IPS DF 6.9 (cell line): ENCODE data around the gene WDR17.
"Not testable (repeated sequence)": the region's sequence is repeated elsewhere in the genome, so short reads cannot be mapped to it uniquely, and the experiment has no call there.

ENCODE experiments used
- DNase-seq: peaks from one replicate; pipeline ENCODE4 v3.0.0-alpha.2; 2013; ENCODE audit warnings: low read depth, low spot score
- H3K27ac ChIP-seq: one replicate; pipeline ENCODE4 v1.5.1; 2013; ENCODE audit warnings: low read length, control low read depth
- H3K27me3 ChIP-seq: 2 replicates; pipeline ENCODE4 v1.6.1; 2013; ENCODE audit warnings: mild to moderate bottlenecking, low read length; ENCODE audit not compliant: control insufficient read depth, insufficient read depth
- H3K36me3 ChIP-seq: 2 replicates; pipeline ENCODE4 v1.6.1; 2013; ENCODE audit warnings: low read length; ENCODE audit not compliant: control insufficient read depth, insufficient read depth
- H3K4me1 ChIP-seq: 2 replicates; pipeline ENCODE4 v1.6.1; 2013; ENCODE audit warnings: low read length; ENCODE audit not compliant: control insufficient read depth, insufficient read depth
- H3K4me3 ChIP-seq: 2 replicates; pipeline ENCODE4 v1.5.1; 2013; ENCODE audit warnings: mild to moderate bottlenecking, low read length
- H3K9me3 ChIP-seq: 2 replicates; pipeline ENCODE4 v1.6.1; 2013; ENCODE audit warnings: low read length, inconsistent platforms; ENCODE audit not compliant: control insufficient read depth, insufficient read depth
- WGBS: extraction: QIAGEN DNeasy Blood & Tissue Kit; methylation state at CpG from one replicate; pipeline ENCODE4 v1.1.7; 2013; ENCODE audit warnings: mixed read lengths, missing lambda C conversion rate; ENCODE audit not compliant: insufficient read length, insufficient coverage; 5-methylcytosine and 5-hydroxymethylcytosine counted together

WDR17 gene

DNA sequence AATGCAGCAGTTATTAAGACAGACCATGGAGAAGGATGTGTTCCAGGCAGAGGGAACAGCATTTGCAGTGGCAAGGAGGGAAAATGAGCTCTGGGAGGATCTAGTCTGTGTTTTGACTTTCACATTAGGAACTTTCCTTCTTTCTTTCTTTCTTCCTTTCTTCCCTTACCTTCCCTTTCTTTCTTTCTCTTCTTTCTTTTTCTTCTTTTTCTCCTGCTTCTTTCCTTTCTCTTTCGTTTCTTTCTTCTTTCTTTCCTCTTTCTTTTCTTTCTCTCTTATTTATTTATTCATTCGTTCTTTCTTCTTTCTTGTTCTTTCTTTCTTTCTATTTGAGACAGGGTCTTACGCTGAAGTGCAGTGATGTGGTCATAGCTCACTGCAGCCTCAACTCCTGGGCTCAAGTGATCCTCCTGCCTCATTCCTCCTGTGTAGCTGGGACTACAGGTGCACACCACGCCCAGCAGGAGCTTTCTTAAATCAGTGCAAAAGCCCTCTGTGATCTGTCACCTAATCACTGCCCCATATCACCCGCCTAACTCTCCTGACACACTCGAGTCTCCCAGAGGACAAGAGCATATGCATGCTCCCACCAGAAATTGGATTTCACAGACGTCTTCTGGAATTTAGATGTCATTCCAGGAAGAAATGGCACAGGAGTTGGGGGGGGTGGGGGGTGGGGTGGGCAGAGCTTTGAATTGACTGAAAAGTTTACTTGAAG is 145.1 kb downstream of the WDR17 start:
- H3K27me3 ChIP-seq, result no peaks in the 10 kb centered on the region
- H3K4me3 ChIP-seq, result no peak overlapping the region
- H3K9me3 ChIP-seq, result no peaks in the 10 kb centered on the region
- H3K27ac ChIP-seq, result no peak overlapping the region
- H3K36me3 ChIP-seq, result no peaks in the 10 kb centered on the region
- no peak for DNase-seq
- WGBS, result 100% methylated on average over 2 of the region's 7 CpGs
- no peaks in the 10 kb centered on the region for H3K4me1 ChIP-seq

DNA sequence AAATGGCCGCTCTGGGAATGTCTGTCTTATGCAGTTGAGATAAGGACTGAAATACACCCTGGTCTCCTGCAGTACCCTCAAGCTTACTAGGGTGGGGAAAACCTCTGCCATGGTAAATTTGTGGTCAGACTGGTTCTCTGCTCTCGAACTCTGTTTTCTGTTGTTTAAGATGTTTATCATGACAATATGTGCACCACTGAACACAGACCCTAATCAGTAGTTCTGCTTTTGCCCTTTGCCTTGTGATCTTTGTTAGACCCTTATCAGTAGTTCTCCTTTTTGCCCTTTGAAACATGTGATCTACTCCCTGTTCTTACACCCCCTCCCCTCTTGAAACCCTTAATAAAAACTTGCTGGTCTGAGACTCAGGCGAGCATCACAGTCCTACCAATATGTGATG is 146.7 kb downstream of the WDR17 start:
- not testable (repeated sequence) for H3K27me3 ChIP-seq, DNase-seq, H3K4me3 ChIP-seq, H3K36me3 ChIP-seq, H3K27ac ChIP-seq, H3K4me1 ChIP-seq, H3K9me3 ChIP-seq
- no CpG with 5 or more reads among the region's 3 CpGs for WGBS

DNA sequence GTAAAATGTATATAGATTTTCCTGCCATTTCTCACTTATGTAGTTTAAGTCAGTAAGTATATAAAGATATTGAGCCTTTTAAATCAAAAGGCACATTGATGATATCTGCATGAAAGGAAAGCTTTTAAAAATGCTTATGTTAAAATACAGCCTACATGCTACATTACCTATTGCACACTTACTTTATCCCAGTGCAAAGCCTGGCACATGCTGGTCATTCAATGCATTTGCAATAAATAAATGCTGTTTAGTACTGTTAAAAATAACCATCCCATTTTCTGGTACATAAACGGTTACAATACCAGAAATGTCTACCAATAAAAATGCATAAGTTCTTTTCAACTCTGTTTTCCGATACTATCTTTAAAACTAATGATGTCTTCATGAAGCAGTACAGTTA is 151.9 kb downstream of the WDR17 start:
- Histone ChIP-seq H3K4me3 (no peak overlapping the region), H3K27ac (no peak overlapping the region), H3K27me3 (no peaks in the 10 kb centered on the region), H3K9me3 (no peaks in the 10 kb centered on the region), H3K4me1 (no peaks in the 10 kb centered on the region), H3K36me3 (no peaks in the 10 kb centered on the region)
- WGBS, result no CpG with 5 or more reads among the region's 2 CpGs
- DNase-seq, result no peak

DNA sequence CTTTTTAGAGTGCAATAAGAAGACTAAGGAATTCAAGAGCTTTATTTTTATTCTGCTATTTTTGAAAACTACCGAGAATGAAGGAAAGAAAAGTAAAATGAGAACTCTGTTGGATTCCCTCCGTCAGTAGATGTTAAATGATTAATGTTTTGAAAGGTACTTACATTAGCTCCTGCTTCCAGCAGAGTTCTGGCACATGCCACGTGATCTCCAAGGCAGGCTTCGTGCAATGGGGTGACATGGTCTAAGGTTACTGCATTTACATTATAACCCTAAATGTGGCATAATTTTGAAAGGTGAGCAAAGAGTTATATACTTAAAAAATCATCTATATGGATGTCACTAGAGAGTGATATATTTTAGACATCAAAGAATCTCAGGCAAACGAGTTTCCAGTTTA is 156.5 kb downstream of the WDR17 start:
- WGBS, result no CpG with 5 or more reads among the region's 5 CpGs
- H3K36me3 ChIP-seq, result no peaks in the 10 kb centered on the region

DNA sequence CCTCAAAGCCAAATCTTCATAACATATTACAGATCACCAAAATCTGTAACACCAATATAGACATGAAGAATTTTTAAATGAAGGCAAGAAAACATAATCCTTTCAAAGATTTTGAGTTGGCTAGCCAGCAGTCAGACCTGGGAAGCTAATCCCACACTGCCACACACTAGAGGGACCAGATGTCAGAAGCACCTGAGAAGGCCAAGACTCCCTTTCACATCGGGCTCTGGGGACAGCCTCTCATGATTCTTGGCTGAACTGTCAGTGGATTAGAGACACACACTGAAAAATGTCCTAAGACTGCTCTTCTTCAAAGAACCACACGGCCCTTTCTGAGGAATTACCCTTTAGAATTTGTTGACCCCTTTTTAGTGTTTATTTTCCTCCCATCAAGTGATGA is 157.9 kb downstream of the WDR17 start:
- no peaks in the 10 kb centered on the region for H3K27me3 ChIP-seq

More for the DNA sequence above, 156.5 kb downstream of the WDR17 start:
- Histone ChIP-seq H3K4me3 (no peak overlapping the region), H3K9me3 (no peaks in the 10 kb centered on the region), H3K27me3 (no peaks in the 10 kb centered on the region), H3K27ac (no peak overlapping the region), H3K4me1 (no peaks in the 10 kb centered on the region)
- no peak for DNase-seq

DNA sequence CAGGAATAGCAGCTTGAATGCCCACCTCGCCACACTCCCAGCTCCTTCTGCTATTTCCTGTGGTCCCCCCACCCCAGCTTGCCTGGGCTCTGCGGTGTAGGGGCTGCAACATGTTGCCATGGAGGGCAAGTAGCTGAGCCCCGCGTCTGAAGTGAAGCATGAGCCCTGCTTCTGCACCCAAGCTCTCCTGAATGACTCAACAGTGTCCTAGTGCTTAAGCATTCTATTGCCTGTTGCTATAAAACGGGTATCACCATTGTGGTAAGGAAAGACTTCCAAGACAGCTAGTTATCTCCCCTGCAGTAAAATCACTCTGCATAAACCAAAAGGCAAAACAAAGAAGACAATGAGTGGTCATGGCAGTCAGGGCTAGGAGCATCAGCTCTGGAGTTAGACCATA is 161.1 kb downstream of the WDR17 start:
- Histone ChIP-seq H3K36me3 (no peaks in the 10 kb centered on the region), H3K27ac (no peak overlapping the region), H3K4me3 (no peak overlapping the region), H3K9me3 (no peaks in the 10 kb centered on the region), H3K27me3 (no peaks in the 10 kb centered on the region), H3K4me1 (no peaks in the 10 kb centered on the region)
- no CpG with 5 or more reads among the region's 5 CpGs for WGBS
- no peak for DNase-seq

More for the DNA sequence above, 157.9 kb downstream of the WDR17 start:
- Histone ChIP-seq H3K9me3 (no peaks in the 10 kb centered on the region), H3K4me3 (no peak overlapping the region), H3K36me3 (no peaks in the 10 kb centered on the region), H3K4me1 (no peaks in the 10 kb centered on the region), H3K27ac (no peak overlapping the region)
- no peak for DNase-seq
- WGBS, result no CpG with 5 or more reads among the region's 2 CpGs

DNA sequence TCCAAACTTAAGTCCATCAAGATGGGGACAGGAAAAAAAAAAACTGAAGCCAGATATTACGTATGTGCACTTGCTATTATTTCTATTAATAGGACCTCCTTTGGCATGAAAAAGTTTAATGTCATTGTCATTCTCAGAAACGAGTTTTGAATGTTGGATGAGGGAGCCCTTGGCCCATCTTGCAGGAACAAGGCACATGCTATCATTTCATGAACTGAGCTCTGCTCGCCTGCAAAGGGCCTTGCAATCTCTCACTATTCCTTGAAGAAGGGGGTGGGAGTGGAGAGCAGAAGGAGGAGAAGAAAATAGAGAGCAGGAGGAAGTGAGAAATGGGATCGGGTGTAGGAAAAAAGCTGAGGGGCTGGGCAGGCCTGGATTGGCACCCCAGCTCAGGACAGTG is 164.0 kb downstream of the WDR17 start:
- Histone ChIP-seq H3K27ac (no peak overlapping the region), H3K36me3 (no peaks in the 10 kb centered on the region), H3K27me3 (no peaks in the 10 kb centered on the region), H3K9me3 (no peaks in the 10 kb centered on the region), H3K4me1 (no peaks in the 10 kb centered on the region), H3K4me3 (no peak overlapping the region)
- no CpG with 5 or more reads among the region's 4 CpGs for WGBS
- DNase-seq, result no peak
